Left kidney (tissue), 2 donors: ENCODE data around the gene TRH. TPM values are rescaled to one million over a fixed set of nuclear protein-coding genes. Genes with fewer than 3 reads are reported as not detected.
"Not testable (repeated sequence)": the region's sequence is repeated elsewhere in the genome, so short reads cannot be mapped to it uniquely, and the experiment has no call there.

Experiments
- DNase-seq: peaks from one replicate; pipeline ENCODE4 v3.0.0-alpha.2; 2013
- polyA plus RNA-seq: library from polyadenylated mRNA; unstranded; fragments of 120-200 nt; gene quantifications from one replicate; pipeline ENCODE4 v1.2.1, GENCODE V29; 2013; ENCODE audit not compliant: insufficient read length

Gene TRH
- polyA plus RNA-seq, 1 donor: 0.12 TPM

- DNase-seq: peak; percentile 31
Measured at GRCh38 chr3:130002666-130003598, 28.4 kb downstream of the TRH start.

GRCh38 chr3:130010556-130010955, 36.0 kb downstream of the TRH start:
- no peak for DNase-seq

GRCh38 chr3:130012108-130012507, 37.6 kb downstream of the TRH start:
- DNase-seq: not testable (repeated sequence)

- DNase-seq: not testable (repeated sequence)
Measured at GRCh38 chr3:130013246-130013645, 38.7 kb downstream of the TRH start.

- DNase-seq: no peak
Measured at GRCh38 chr3:130014526-130014925, 40.0 kb downstream of the TRH start.

- not testable (repeated sequence) for DNase-seq
Measured at GRCh38 chr3:130017661-130018060, 43.1 kb downstream of the TRH start.

- DNase-seq: not testable (repeated sequence)
Measured at GRCh38 chr3:130026146-130026829, 51.8 kb downstream of the TRH start.

- not testable (repeated sequence) for DNase-seq
Measured at GRCh38 chr3:130027437-130027836, 52.9 kb downstream of the TRH start.

Other genes with a start within 250 kb of the TRH start
- gene TMCC1, start 81.0 kb upstream of the TRH start, polyA plus RNA-seq: 25.3 TPM
- 3.3 TPM for gene ALG1L2, start 107.1 kb downstream of the TRH start, polyA plus RNA-seq